ENCODE results near the gene USP13. TPM values are rescaled to one million over a fixed set of nuclear protein-coding genes. Genes with fewer than 3 reads are reported as not detected.

USP13 gene
- total RNA-seq, 2 donors from 2014 or later = 7.7 to 7.9 TPM

DNA sequence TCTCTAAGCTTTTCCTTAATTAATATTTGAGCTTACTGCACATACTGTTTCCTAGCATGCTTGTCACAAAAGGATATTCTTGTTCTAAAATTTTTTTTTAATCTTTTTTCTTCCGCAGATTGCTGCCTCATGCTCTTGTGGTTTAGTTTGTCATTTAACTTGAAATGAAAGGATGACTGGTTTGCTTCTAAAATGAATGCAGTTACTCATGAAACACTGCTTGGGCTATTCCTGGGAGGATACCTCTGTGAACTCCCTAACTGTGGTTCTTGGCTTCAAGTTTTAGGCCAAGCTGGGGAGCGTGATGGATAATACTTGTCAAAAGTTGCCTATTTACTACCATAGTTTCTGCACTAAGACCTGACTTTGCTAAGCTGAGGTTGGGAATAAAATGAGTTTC is 64.0 kb downstream of the USP13 start:
- ATAC-seq (no peak), DNase-seq (no peak)
- Mint-ChIP-seq H3K4me3 (no peak overlapping the region), H3K4me1 (peaks cover 5% of the 10 kb centered on the region), H3K27ac (no peak overlapping the region), H3K27me3 (no peaks in the 10 kb centered on the region), H3K36me3 (ENCODE audit: low read depth) (peaks cover 5% of the 10 kb centered on the region)
- H3K9me3 ChIP-seq (ENCODE audit: control insufficient read depth, low read length, poor library complexity, severe bottlenecking) = no peaks in the 10 kb centered on the region

DNA sequence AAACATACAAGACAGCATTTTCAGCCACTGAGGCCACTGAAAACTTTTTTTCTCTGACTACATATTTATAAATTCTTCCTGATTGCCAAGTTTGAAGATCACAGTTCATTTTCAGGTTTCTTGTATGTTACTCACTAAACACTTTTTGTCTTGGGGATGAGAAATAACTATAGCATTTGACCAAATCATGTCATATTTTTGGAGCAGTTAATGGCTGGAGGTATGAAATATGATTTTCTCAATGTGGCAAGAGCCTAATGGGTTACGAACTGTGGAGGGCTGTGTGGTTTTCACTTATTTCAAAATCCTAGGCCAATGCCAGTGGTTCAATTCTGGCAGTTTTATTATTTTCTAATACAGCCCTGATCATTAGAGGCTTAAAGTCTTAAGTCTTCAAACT is 64.4 kb downstream of the USP13 start:
- ATAC-seq = no peak
- Mint-ChIP-seq H3K4me1 (peaks cover 5% of the 10 kb centered on the region), H3K4me3 (no peak overlapping the region), H3K27me3 (no peaks in the 10 kb centered on the region), H3K36me3 (ENCODE audit: low read depth) (peaks cover 5% of the 10 kb centered on the region), H3K27ac (no peak overlapping the region)
- no peak for DNase-seq
- no peaks in the 10 kb centered on the region for H3K9me3 ChIP-seq (ENCODE audit: control insufficient read depth, low read length, poor library complexity, severe bottlenecking)

DNA sequence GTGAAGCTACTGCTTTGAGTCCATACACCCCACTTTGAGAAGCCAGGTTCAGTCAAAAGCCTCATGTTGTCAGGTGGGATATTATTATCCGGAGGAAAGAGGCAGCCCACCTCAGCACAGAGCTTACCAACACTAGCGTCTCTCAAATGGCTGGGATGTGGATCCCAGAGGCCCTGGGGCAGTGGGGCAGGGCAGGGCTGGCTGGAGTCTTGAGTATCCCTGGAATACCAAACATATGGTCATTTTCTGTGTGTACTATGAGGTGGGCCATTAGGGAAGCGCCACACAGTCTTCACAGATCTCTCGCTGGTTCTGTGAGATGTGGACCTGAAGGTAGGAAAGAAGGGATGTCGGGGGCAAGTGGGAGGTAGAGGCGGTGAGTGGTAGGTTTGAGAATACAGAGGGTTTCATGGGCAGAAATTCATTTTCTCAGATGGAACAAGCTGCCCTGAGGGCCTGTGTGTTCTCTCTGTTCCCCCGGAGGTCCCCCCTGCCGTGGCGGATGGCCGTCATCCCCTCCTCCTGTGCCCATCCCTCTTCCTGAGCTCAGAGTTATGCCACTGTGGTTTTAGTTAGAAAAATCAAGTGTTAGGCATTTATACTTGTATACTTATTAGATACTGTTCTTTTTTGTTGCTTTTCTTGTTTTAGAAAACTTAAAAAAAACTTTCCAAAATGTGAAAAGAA is 66.4 kb downstream of the USP13 start:
- peaks cover 5% of the 10 kb centered on the region for H3K4me1 Mint-ChIP-seq
- H3K36me3 Mint-ChIP-seq (ENCODE audit: low read depth) = peaks cover 8% of the 10 kb centered on the region
- no peaks in the 10 kb centered on the region for H3K9me3 ChIP-seq (ENCODE audit: control insufficient read depth, low read length, poor library complexity, severe bottlenecking)
- no peak overlapping the region for H3K27ac Mint-ChIP-seq
- H3K4me3 Mint-ChIP-seq = no peak overlapping the region
- H3K27me3 Mint-ChIP-seq = no peaks in the 10 kb centered on the region
- DNase-seq (no peak), ATAC-seq (no peak)

DNA sequence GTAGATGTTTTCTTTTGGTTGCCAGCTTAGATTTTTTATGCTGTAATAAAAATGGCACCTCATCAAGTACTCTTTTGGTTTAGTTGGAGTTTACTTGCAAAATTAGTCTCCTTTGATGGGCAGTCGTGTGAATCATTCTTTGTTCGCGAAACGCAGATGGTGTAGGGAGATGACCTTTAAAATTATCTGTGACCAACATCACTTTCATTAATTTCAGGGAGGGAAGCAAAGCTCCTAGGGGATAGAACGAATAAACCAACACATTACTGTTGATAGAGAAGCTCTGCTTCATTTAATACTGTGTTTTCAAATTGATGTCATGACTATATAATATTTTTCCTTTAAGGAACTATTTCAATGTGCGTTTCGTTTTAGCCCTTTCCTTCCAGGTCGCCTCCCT is 67.4 kb downstream of the USP13 start:
- Mint-ChIP-seq H3K36me3 (ENCODE audit: low read depth) (peaks cover 9% of the 10 kb centered on the region), H3K4me1 (peaks cover 5% of the 10 kb centered on the region), H3K4me3 (no peak overlapping the region), H3K27me3 (no peaks in the 10 kb centered on the region), H3K27ac (peak overlapping the region; percentile 21)
- ATAC-seq (no peak), DNase-seq (no peak)
- no peaks in the 10 kb centered on the region for H3K9me3 ChIP-seq (ENCODE audit: control insufficient read depth, low read length, poor library complexity, severe bottlenecking)

DNA sequence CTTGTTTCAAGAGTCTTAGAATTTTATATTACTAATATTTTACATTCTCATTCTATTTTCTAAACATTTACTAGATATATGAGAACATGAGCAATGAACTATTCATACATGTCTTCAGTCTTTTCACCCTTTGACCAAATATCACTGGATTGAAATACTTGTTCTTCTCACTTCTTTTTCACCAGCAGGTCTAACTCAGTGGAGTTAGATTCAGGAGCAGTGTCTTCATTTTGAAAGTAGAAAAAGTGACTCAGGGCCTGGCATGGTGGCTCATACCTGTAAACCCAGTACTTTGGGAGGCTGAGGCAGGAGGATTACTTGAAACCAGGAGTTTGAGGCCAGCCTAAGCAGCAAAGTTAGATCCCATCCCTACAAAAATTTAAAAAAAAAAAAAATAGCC is 70.8 kb downstream of the USP13 start:
- Mint-ChIP-seq H3K27ac (no peak overlapping the region), H3K4me1 (peaks cover 5% of the 10 kb centered on the region), H3K4me3 (no peak overlapping the region), H3K36me3 (ENCODE audit: low read depth) (peaks cover 13% of the 10 kb centered on the region), H3K27me3 (no peaks in the 10 kb centered on the region)
- DNase-seq (no peak), ATAC-seq (no peak)
- H3K9me3 ChIP-seq (ENCODE audit: control insufficient read depth, low read length, poor library complexity, severe bottlenecking) = no peaks in the 10 kb centered on the region

DNA sequence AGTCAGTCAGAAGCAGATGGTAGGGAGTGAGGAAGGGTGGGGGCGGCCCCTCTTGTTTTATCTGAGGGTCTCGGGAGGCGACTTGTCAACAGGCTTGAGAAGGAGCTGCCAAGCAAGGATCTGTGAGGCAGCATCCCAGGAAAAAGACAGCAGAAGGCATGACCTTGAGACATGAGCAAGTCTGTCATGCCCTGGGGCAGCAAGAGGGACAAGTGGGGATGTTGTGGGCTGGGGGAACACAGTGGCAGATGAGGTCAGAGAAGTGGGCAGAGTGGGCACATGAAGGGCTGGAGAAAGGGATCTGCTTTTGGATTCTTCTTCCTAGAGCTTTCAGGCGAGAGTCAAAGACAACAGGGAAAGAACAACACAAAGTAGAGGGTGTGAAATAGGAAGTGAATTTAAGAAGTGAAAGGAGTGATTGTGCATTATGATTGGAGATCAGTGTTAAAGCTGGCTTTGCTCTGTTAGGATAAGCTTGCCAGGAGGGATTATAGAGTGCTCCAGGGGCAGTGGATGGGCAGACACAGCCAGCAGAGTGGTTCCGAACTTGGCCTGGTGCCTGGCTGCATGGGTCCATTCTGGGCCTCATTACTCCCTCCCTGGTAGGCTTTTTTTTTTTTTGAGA is 73.3 kb downstream of the USP13 start:
- DNase-seq = no peak
- ATAC-seq = no peak
- H3K9me3 ChIP-seq (ENCODE audit: control insufficient read depth, low read length, poor library complexity, severe bottlenecking) = no peaks in the 10 kb centered on the region
- Mint-ChIP-seq H3K36me3 (ENCODE audit: low read depth) (peaks cover 13% of the 10 kb centered on the region), H3K27ac (no peak overlapping the region), H3K4me1 (peaks cover 3% of the 10 kb centered on the region), H3K4me3 (no peak overlapping the region), H3K27me3 (no peaks in the 10 kb centered on the region)

DNA sequence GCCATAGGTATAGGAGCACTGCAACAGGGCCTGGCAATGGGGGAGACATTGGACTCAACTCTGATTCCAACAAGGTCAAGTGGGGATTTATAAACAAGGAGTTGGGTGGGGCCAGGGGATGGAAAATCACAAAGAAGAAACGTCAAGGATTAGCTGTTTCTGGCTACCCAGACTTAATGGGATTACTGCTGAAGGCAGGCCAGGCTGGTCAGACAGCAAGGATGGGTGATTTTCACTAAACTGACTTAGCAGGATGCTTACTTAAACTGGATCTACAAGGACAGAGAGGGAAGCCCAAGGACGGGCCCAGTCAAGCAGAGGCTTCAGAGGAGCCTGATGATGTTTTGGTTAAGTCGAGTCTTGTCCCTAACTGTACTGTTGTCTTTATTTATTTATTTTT is 76.2 kb downstream of the USP13 start:
- Mint-ChIP-seq H3K36me3 (ENCODE audit: low read depth) (peaks cover 12% of the 10 kb centered on the region), H3K27me3 (no peaks in the 10 kb centered on the region)

DNA sequence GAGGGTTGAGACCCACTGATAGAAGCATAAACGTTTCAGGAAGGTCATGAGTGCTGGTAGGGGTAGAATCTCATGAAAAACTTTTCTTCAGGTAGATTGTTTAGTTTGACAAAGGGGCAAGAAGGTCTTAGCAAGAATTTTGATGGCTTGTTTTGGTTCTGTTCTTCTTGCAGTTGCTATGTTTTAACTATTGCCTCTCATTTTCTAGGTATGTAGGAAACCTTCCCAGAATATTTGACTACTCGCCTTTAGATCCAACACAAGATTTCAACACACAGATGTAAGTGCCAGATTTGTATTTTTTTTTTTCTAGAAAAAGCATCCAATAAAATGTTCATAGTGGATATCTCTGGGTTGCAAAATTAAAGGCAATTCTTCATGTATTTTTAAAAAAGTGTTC is 77.1 kb downstream of the USP13 start:
- no peak overlapping the region for H3K4me3 Mint-ChIP-seq
- H3K4me1 Mint-ChIP-seq = peaks cover 5% of the 10 kb centered on the region
- no peaks in the 10 kb centered on the region for H3K27me3 Mint-ChIP-seq
- H3K9me3 ChIP-seq (ENCODE audit: control insufficient read depth, low read length, poor library complexity, severe bottlenecking) = no peaks in the 10 kb centered on the region
- peaks cover 12% of the 10 kb centered on the region for H3K36me3 Mint-ChIP-seq (ENCODE audit: low read depth)
- H3K27ac Mint-ChIP-seq = no peak overlapping the region
- DNase-seq = no peak
- ATAC-seq = no peak

More for the DNA sequence above, 76.2 kb downstream of the USP13 start:
- H3K4me3 Mint-ChIP-seq = no peak overlapping the region
- no peak overlapping the region for H3K27ac Mint-ChIP-seq
- DNase-seq = no peak
- H3K9me3 ChIP-seq (ENCODE audit: control insufficient read depth, low read length, poor library complexity, severe bottlenecking) = no peaks in the 10 kb centered on the region
- no peak for ATAC-seq
- H3K4me1 Mint-ChIP-seq = peaks cover 5% of the 10 kb centered on the region

DNA sequence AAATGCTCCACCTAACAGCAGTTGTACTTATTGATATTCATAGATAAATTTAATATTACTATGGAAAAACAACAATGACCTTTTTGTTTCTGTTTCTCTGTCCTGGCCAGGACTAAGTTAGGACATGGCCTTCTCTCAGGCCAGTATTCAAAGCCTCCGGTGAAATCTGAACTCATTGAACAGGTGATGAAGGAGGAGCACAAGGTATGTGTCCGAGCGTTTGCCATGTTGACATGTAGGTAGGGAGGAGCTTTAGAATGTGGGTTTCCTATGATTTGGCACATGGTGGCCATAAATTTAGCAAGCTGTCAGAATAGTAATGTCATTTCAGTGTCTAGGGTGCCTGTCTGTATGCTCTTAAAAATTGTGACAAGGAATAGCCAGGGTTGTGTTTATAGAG is 77.7 kb downstream of the USP13 start:
- H3K27me3 Mint-ChIP-seq = no peaks in the 10 kb centered on the region
- H3K36me3 Mint-ChIP-seq (ENCODE audit: low read depth) = peaks cover 11% of the 10 kb centered on the region
- H3K4me1 Mint-ChIP-seq = peaks cover 5% of the 10 kb centered on the region
- H3K4me3 Mint-ChIP-seq = no peak overlapping the region
- no peak overlapping the region for H3K27ac Mint-ChIP-seq
- DNase-seq (no peak), ATAC-seq (no peak)
- no peaks in the 10 kb centered on the region for H3K9me3 ChIP-seq (ENCODE audit: control insufficient read depth, low read length, poor library complexity, severe bottlenecking)

DNA sequence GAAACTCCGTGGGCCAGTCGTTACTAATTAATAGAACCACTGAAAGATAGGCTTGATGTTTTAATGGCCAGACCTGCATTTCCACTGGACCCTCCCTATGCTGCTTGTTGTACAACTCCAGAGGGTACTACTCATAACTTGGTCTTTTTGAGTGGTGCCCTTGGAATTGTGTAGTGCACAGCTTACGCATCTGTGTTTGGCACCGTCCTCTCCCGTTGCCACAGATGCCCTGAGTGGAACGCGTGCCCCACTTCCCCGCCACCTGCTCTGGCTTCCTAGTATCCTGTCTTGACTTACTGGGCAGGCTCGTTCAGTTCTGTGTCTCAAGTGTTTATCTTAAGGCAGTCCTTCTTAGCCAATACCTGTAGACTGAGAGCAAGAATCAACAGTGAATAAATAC is 78.7 kb downstream of the USP13 start:
- no peaks in the 10 kb centered on the region for H3K9me3 ChIP-seq (ENCODE audit: control insufficient read depth, low read length, poor library complexity, severe bottlenecking)
- no peak for ATAC-seq
- peaks cover 4% of the 10 kb centered on the region for H3K4me1 Mint-ChIP-seq
- no peak for DNase-seq
- H3K4me3 Mint-ChIP-seq = no peak overlapping the region
- peak overlapping the region; percentile 27 for H3K27ac Mint-ChIP-seq
- H3K27me3 Mint-ChIP-seq = no peaks in the 10 kb centered on the region
- peaks cover 12% of the 10 kb centered on the region for H3K36me3 Mint-ChIP-seq (ENCODE audit: low read depth)

DNA sequence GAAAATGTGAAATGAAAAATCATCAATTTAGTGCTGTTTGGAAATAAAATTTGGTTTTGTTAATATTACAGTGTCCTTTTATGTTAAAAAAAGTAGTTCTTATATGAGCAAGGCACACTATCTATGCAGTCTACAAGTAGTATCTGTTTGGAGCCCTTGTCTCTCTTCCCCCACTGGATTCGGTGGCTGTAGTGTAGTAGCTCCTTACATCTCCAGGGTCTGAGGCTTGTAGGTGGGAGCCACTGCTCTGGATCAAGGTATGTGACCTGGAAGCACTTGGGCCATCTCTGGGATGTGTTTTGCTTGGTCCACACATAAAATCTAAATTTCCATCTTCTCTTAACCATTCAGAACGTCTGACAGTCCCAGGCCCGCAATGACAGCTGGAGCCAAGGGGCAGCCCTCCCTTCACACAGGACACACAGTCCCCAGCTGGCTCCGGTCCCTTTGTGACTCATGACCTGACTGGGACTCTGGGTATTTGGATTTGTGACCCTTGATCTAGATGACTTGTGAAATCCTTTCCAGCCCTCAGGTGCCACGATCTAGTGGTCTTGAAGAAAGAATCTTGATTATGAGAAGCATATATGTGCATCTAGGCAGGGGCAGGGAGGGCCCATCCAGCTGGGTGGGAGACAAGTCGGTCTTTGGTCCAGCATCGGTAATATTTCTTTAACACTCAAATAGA is 80.0 kb downstream of the USP13 start:
- no peaks in the 10 kb centered on the region for H3K27me3 Mint-ChIP-seq
- H3K27ac Mint-ChIP-seq = no peak overlapping the region
- DNase-seq (no peak), ATAC-seq (no peak)
- peaks cover 12% of the 10 kb centered on the region for H3K36me3 Mint-ChIP-seq (ENCODE audit: low read depth)
- no peaks in the 10 kb centered on the region for H3K9me3 ChIP-seq (ENCODE audit: control insufficient read depth, low read length, poor library complexity, severe bottlenecking)
- H3K4me3 Mint-ChIP-seq = no peak overlapping the region
- peaks cover 4% of the 10 kb centered on the region for H3K4me1 Mint-ChIP-seq

DNA sequence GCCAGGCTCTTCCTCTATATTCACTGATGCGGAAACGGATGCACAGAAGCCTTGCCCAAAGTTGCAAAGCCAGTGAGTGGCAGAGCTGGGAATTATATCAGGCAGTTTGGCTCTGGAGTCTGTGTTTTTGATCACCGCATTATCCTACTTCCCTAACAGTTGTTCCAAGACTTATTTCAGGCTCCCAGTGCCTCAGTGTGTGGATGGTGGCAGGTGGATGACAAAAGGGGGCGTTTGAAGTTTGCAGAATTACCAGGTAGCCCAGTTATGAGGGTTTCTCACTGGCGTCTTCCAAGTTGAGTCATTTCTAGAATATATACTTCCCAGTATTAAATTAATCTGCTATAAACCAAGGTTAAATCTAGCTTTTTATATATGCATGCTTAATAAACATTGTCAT is 81.0 kb downstream of the USP13 start:
- H3K9me3 ChIP-seq (ENCODE audit: control insufficient read depth, low read length, poor library complexity, severe bottlenecking) = no peaks in the 10 kb centered on the region
- Mint-ChIP-seq H3K27ac (no peak overlapping the region), H3K36me3 (ENCODE audit: low read depth) (peaks cover 14% of the 10 kb centered on the region), H3K27me3 (no peaks in the 10 kb centered on the region), H3K4me1 (peaks cover 4% of the 10 kb centered on the region), H3K4me3 (no peak overlapping the region)
- DNase-seq = no peak
- no peak for ATAC-seq

DNA sequence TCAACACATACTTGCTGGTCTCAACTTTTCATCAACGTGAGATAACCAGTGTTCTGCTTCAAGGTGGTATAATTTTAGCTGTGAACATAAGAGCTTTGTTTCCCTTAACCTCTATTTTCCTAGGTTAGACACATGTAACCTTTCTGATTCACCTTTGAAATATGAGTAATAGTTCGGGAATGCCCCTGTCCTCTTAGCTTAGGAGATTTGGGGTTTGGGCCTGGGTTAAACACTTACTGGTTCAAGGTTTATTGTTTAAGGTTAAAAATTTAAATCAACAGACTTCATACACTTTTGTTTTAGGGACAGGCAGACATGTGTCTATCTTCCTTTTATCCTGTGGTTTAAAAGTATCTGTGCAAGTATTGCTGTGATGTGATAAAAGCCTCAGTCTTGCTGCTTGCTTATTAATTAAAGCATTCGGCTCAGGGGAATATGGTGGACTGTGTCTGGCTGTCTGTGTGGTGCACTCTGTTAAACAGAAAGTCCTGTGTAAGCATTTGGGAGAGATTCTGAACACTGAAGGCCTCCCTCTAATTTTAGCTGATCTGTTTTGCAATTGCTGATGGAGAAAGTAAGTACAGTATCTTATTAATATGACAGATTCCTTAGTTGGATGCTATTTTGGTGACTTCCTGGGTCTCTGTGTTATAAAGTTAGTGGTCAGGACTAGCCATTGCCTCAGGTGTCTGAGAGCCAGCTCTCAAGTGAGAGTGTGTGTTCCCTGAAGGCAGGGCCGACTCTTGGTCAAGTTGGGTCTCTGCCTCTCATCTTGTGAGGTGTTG is 81.8 kb downstream of the USP13 start:
- H3K27me3 Mint-ChIP-seq = no peaks in the 10 kb centered on the region
- H3K27ac Mint-ChIP-seq = no peak overlapping the region
- H3K9me3 ChIP-seq (ENCODE audit: control insufficient read depth, low read length, poor library complexity, severe bottlenecking) = no peaks in the 10 kb centered on the region
- peaks cover 4% of the 10 kb centered on the region for H3K4me1 Mint-ChIP-seq
- peaks cover 14% of the 10 kb centered on the region for H3K36me3 Mint-ChIP-seq (ENCODE audit: low read depth)
- DNase-seq = no peak
- no peak for ATAC-seq
- no peak overlapping the region for H3K4me3 Mint-ChIP-seq
